OCI-LY1 (cell line): ENCODE data around the gene MTPN.

Source experiments
- H2AFZ ChIP-seq: fragments of 200-600 bp; sonication (generic), shearing (Covaris generic); 2 replicates; pipeline ENCODE4 v1.6.0; 2014; ENCODE audit warnings: antibody characterized with exemption, mild to moderate bottlenecking, low read length
- H3F3A ChIP-seq: fragments of 200-600 bp; sonication (generic), shearing (Covaris generic); 2 replicates; pipeline ENCODE4 v1.6.0; 2014; ENCODE audit warnings: mild to moderate bottlenecking, antibody characterized with exemption, low read length, moderate library complexity; ENCODE audit not compliant: insufficient read depth
- H3K27ac ChIP-seq: fragments of 200-600 bp; sonication (generic); 2 replicates; pipeline ENCODE4 v1.5.1; 2014; ENCODE audit warnings: low read length, mixed run types, mild to moderate bottlenecking, low read depth; ENCODE audit not compliant: poor library complexity, severe bottlenecking
- H3K27me3 ChIP-seq: fragments of 200-600 bp; sonication (generic); 2 replicates; pipeline ENCODE4 v1.6.0; 2014; ENCODE audit warnings: antibody characterized with exemption, mild to moderate bottlenecking, low read length, moderate library complexity; ENCODE audit not compliant: insufficient read depth
- H3K36me3 ChIP-seq: fragments of 200-600 bp; sonication (generic); 2 replicates; pipeline ENCODE4 v1.6.1; 2014; ENCODE audit warnings: mild to moderate bottlenecking, antibody characterized with exemption, low read length, moderate library complexity, mixed read lengths; ENCODE audit not compliant: insufficient read depth
- H3K4me1 ChIP-seq: fragments of 200-600 bp; sonication (generic); 2 replicates; pipeline ENCODE4 v1.5.1; 2014; ENCODE audit warnings: mild to moderate bottlenecking, low read length, moderate library complexity; ENCODE audit not compliant: insufficient read depth, severe bottlenecking
- H3K4me2 ChIP-seq: fragments of 200-600 bp; sonication (generic), shearing (Covaris generic); 2 replicates; pipeline ENCODE4 v1.6.1; 2014; ENCODE audit warnings: low read length
- H3K4me3 ChIP-seq: fragments of 200-600 bp; sonication (generic); 2 replicates; pipeline ENCODE4 v1.5.1; 2014; ENCODE audit warnings: low read length, low read depth, mild to moderate bottlenecking, mixed read lengths; ENCODE audit not compliant: poor library complexity, severe bottlenecking
- H3K79me2 ChIP-seq: fragments of 200-600 bp; shearing (Covaris generic); 2 replicates; pipeline ENCODE4 v1.6.1; 2016; ENCODE audit warnings: mixed run types, low read length, mixed read lengths; ENCODE audit not compliant: insufficient read depth
- H3K9ac ChIP-seq: fragments of 200-600 bp; sonication (generic), shearing (Covaris generic); 2 replicates; pipeline ENCODE4 v1.6.1; 2014; ENCODE audit warnings: mild to moderate bottlenecking, low read length, mixed read lengths
- H3K9me2 ChIP-seq: fragments of 200-600 bp; sonication (generic), shearing (Covaris generic); 2 replicates; pipeline ENCODE4 v1.6.1; 2014; ENCODE audit warnings: low read depth, mild to moderate bottlenecking, low read length, mixed read lengths
- H3K9me3 ChIP-seq: fragments of 200-600 bp; shearing (Covaris generic); 2 replicates; pipeline ENCODE4 v1.6.1; 2014; ENCODE audit warnings: low read length, mixed read lengths
- H4K20me1 ChIP-seq: fragments of 200-600 bp; sonication (generic), shearing (Covaris generic); 2 replicates; pipeline ENCODE4 v1.6.0; 2016; ENCODE audit warnings: mild to moderate bottlenecking, low read length; ENCODE audit not compliant: insufficient read depth
- EZH2 ChIP-seq: fragments of 200-600 bp; sonication (generic), shearing (Covaris generic); IDR thresholded peaks from 2 replicates; pipeline ENCODE4 v1.8.0; 2017; ENCODE audit warnings: borderline replicate concordance, mixed run types, mild to moderate bottlenecking, antibody characterized with exemption, low read length, moderate library complexity, mixed read lengths
- TF ChIP-seq, protein P1 (sequence below): fragments of 200-600 bp; sonication (generic), shearing (Covaris generic); IDR thresholded peaks from 2 replicates; pipeline ENCODE4 v1.5.1; 2017; ENCODE audit warnings: mild to moderate bottlenecking, antibody characterized with exemption, low read length, moderate library complexity, mixed read lengths

The MTPN gene

GRCh38 chr7:135878284-135878683 lies 98.9 kb downstream of the MTPN start:
- H3K4me2 ChIP-seq, result no peak overlapping the region
- no peak overlapping the region for H3K27ac ChIP-seq

DNA sequence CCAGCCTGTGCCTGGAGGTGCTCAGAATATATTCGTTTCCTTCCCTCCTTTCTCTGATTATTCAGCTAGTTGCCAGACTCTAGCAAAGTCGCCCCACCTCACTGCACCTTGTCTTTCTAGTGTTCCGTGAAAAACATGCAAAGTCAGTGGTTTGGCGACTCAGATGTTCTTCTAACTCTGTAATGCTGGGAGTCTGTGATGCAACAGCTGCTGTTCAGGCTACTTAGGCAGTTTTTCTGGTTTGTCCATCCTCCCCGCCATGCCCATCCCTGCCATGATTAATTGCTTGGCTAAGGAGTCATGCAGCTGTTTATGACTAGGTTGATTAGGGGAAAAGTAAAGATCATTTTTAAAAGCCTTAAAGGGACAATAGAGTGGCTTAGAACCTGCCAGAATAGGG lies 99.4 kb downstream of the MTPN start:
- Histone ChIP-seq H3K9me3 (no peaks in the 10 kb centered on the region), H3K4me3 (no peak overlapping the region), H3K36me3 (no peaks in the 10 kb centered on the region), H3K4me2 (no peak overlapping the region), H2AFZ (no peak overlapping the region), H3K27ac (no peak overlapping the region), H3K79me2 (no peaks in the 10 kb centered on the region), H3K9ac (no peak overlapping the region), H4K20me1 (no peaks in the 10 kb centered on the region), H3K9me2 (no peaks in the 10 kb centered on the region), H3K4me1 (no peaks in the 10 kb centered on the region), H3K27me3 (no peaks in the 10 kb centered on the region), H3F3A (no peaks in the 10 kb centered on the region)
- TF ChIP-seq, protein P1, sequence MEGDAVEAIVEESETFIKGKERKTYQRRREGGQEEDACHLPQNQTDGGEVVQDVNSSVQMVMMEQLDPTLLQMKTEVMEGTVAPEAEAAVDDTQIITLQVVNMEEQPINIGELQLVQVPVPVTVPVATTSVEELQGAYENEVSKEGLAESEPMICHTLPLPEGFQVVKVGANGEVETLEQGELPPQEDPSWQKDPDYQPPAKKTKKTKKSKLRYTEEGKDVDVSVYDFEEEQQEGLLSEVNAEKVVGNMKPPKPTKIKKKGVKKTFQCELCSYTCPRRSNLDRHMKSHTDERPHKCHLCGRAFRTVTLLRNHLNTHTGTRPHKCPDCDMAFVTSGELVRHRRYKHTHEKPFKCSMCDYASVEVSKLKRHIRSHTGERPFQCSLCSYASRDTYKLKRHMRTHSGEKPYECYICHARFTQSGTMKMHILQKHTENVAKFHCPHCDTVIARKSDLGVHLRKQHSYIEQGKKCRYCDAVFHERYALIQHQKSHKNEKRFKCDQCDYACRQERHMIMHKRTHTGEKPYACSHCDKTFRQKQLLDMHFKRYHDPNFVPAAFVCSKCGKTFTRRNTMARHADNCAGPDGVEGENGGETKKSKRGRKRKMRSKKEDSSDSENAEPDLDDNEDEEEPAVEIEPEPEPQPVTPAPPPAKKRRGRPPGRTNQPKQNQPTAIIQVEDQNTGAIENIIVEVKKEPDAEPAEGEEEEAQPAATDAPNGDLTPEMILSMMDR, result no peak
- TF ChIP-seq EZH2, result no peak

More at GRCh38 chr7:135878284-135878683, 98.9 kb downstream of the MTPN start:
- Histone ChIP-seq H3K9me2 (no peaks in the 10 kb centered on the region), H3K9me3 (no peaks in the 10 kb centered on the region), H3K27me3 (no peaks in the 10 kb centered on the region), H4K20me1 (no peaks in the 10 kb centered on the region), H3F3A (no peaks in the 10 kb centered on the region), H3K36me3 (no peaks in the 10 kb centered on the region), H3K79me2 (no peaks in the 10 kb centered on the region), H3K9ac (no peak overlapping the region), H3K4me3 (no peak overlapping the region), H2AFZ (no peak overlapping the region), H3K4me1 (no peaks in the 10 kb centered on the region)
- TF ChIP-seq, protein P1, result no peak
- TF ChIP-seq EZH2, result no peak
